Breast epithelium (tissue), 4 donors: ENCODE results near the gene CYTH1. TPM values are rescaled to one million over a fixed set of nuclear protein-coding genes. Genes with fewer than 3 reads are reported as not detected.

Experiments used
- DNase-seq, 2 donors: peaks; one replicate each; pipeline ENCODE4 v3.0.0-alpha.2; 2019; ENCODE audit warnings: low spot score in 2 of 2
- H3K27ac ChIP-seq, 2 donors: fragments of 200-600 bp; sonication (generic) in 1 of 2; one replicate each; pipeline ENCODE4 v1.5.1; 2016 to 2019; ENCODE audit warnings: mild to moderate bottlenecking in 1 of 2
- H3K27me3 ChIP-seq, 2 donors: fragments of 200-600 bp; sonication (generic) in 1 of 2; one replicate each; pipeline versions ENCODE4 v1.5.1 to v1.6.0; 2017 to 2019; ENCODE audit warnings: control low read depth in 1 of 2, mild to moderate bottlenecking in 1 of 2
- H3K36me3 ChIP-seq: fragments of 200-600 bp; one replicate; pipeline ENCODE4 v1.5.1; 2019
- H3K4me1 ChIP-seq, 2 donors: fragments of 200-600 bp; sonication (generic); one replicate each; pipeline ENCODE4 v1.5.1; 2016 to 2019; ENCODE audit warnings: control low read depth in 1 of 2
- H3K4me3 ChIP-seq, 3 donors: fragments of 200-600 bp; sonication (generic); 1 replicate in 2 of 3; 2 replicates in 1 of 3; pipeline ENCODE4 v1.5.1; 2016 to 2019; ENCODE audit warnings: mild to moderate bottlenecking in 3 of 3, moderate library complexity in 2 of 3
- H3K9me3 ChIP-seq, 2 donors: fragments of 200-600 bp; sonication (generic) in 1 of 2; one replicate each; pipeline ENCODE4 v1.5.1; 2016 to 2019; ENCODE audit warnings: control low read depth in 1 of 2
- POLR2A ChIP-seq: fragments of 450-650 bp; IDR thresholded peaks from one replicate; pipeline ENCODE4 v1.6.1; 2016; ENCODE audit warnings: antibody characterized with exemption, mild to moderate bottlenecking, moderate library complexity
- POLR2AphosphoS5 ChIP-seq, 3 donors: sonication (generic); formaldehyde crosslinking; IDR thresholded peaks; one replicate each; pipeline ENCODE4 v1.6.1; 2017; ENCODE audit warnings: antibody characterized with exemption in 3 of 3
- intact Hi-C: fragments of 100-400 bp; cut with DNase I; formaldehyde crosslinking; loops from one replicate; pipeline ENCODE4 v1.15.1; 2023; ENCODE audit warnings: low total_unique reads
- total RNA-seq, 3 donors: library from RNA; depleted of rRNA; stranded (reverse); fragments of >200 nt; gene quantifications; one replicate each; pipeline ENCODE4 v1.1.0, GENCODE V29; 2016
- TF ChIP-seq, protein P1 (sequence below), 3 donors: fragments of 450-650 bp; IDR thresholded peaks; one replicate each; pipeline ENCODE4 v1.5.1; 2016 to 2017; ENCODE audit warnings: antibody characterized with exemption in 3 of 3, mild to moderate bottlenecking in 3 of 3, moderate library complexity in 3 of 3

CYTH1 gene
- total RNA-seq, 3 donors from 2014 or later: 49.5 to 64.8 (median 50.7) TPM

- Histone ChIP-seq H3K27me3 (no peaks in the 10 kb centered on the region), H3K36me3 (no peaks in the 10 kb centered on the region), H3K4me1 (no peaks in the 10 kb centered on the region), H3K9me3 (no peaks in the 10 kb centered on the region), H3K4me3 (no peak overlapping the region), H3K27ac (no peak overlapping the region)
- DNase-seq: no peak
- TF ChIP-seq POLR2A: no peak
- TF ChIP-seq, protein P1, sequence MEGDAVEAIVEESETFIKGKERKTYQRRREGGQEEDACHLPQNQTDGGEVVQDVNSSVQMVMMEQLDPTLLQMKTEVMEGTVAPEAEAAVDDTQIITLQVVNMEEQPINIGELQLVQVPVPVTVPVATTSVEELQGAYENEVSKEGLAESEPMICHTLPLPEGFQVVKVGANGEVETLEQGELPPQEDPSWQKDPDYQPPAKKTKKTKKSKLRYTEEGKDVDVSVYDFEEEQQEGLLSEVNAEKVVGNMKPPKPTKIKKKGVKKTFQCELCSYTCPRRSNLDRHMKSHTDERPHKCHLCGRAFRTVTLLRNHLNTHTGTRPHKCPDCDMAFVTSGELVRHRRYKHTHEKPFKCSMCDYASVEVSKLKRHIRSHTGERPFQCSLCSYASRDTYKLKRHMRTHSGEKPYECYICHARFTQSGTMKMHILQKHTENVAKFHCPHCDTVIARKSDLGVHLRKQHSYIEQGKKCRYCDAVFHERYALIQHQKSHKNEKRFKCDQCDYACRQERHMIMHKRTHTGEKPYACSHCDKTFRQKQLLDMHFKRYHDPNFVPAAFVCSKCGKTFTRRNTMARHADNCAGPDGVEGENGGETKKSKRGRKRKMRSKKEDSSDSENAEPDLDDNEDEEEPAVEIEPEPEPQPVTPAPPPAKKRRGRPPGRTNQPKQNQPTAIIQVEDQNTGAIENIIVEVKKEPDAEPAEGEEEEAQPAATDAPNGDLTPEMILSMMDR (IDR thresholded peaks at IDR 0.05): no peak
- no peak for TF ChIP-seq POLR2AphosphoS5 (IDR thresholded peaks at IDR 0.05)
- intact Hi-C loops: no loop called here
These were observed 89.5 kb downstream of the CYTH1 start for GRCh38 chr17:78692460-78693010.

DNA sequence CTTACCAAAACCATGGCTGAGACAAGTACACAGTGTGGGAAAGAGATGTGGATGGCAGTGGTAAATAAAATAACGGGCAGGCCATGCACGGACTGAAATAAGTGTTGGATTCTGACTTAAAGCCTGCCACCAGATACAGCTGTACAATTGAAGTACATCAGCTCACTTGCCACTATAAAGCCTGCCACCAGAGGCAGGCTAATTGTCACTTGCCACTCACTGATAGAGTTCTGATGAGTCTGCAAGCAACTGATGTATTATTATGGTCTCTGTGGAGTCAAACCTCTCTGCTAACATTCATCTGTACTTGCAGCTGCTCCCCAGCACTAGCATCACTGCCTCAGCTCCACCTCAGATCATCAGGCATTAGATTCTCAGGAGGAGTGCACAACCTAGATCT is 93.0 kb downstream of the CYTH1 start:
- intact Hi-C loops: no loop called here
- no peak for DNase-seq
- Histone ChIP-seq H3K27me3 (no peaks in the 10 kb centered on the region), H3K4me1 (no peaks in the 10 kb centered on the region), H3K36me3 (no peaks in the 10 kb centered on the region), H3K27ac (no peak overlapping the region), H3K9me3 (no peaks in the 10 kb centered on the region), H3K4me3 (no peak overlapping the region)
- TF ChIP-seq POLR2AphosphoS5 (IDR thresholded peaks at IDR 0.05) (no peak), POLR2A (no peak)
- TF ChIP-seq, protein P1 (IDR thresholded peaks at IDR 0.05): no peak

- Histone ChIP-seq H3K27ac (no peak overlapping the region), H3K9me3 (no peaks in the 10 kb centered on the region), H3K4me3 (no peak overlapping the region), H3K27me3 (no peaks in the 10 kb centered on the region), H3K36me3 (no peaks in the 10 kb centered on the region), H3K4me1 (no peaks in the 10 kb centered on the region)
- DNase-seq: no peak
- TF ChIP-seq, protein P1 (IDR thresholded peaks at IDR 0.05): no peak
- TF ChIP-seq POLR2AphosphoS5 (IDR thresholded peaks at IDR 0.05) (no peak), POLR2A (no peak)
- intact Hi-C loops: no loop called here
These were observed 94.1 kb downstream of the CYTH1 start for GRCh38 chr17:78687944-78688343.

GRCh38 chr17:78687125-78687524 is 94.9 kb downstream of the CYTH1 start:
- Histone ChIP-seq H3K4me3 (no peak overlapping the region), H3K27me3 (no peaks in the 10 kb centered on the region), H3K36me3 (no peaks in the 10 kb centered on the region), H3K27ac (no peak overlapping the region), H3K9me3 (no peaks in the 10 kb centered on the region), H3K4me1 (no peaks in the 10 kb centered on the region)
- intact Hi-C loops: no loop called here
- TF ChIP-seq, protein P1 (IDR thresholded peaks at IDR 0.05): no peak
- TF ChIP-seq POLR2AphosphoS5 (IDR thresholded peaks at IDR 0.05): no peak
- TF ChIP-seq POLR2A: no peak
- DNase-seq: no peak

- intact Hi-C loops: no loop called here
- Histone ChIP-seq H3K27ac (no peak overlapping the region), H3K4me3 (no peak overlapping the region), H3K9me3 (no peaks in the 10 kb centered on the region), H3K36me3 (peaks cover 11% of the 10 kb centered on the region), H3K27me3 (no peaks in the 10 kb centered on the region), H3K4me1 (no peaks in the 10 kb centered on the region)
- DNase-seq: no peak
- TF ChIP-seq POLR2A (no peak), POLR2AphosphoS5 (IDR thresholded peaks at IDR 0.05) (no peak)
- TF ChIP-seq, protein P1 (IDR thresholded peaks at IDR 0.05): no peak
These were observed 98.0 kb downstream of the CYTH1 start for GRCh38 chr17:78684026-78684425.
